ENCODE measurements around the gene GON7.
"Not testable (repeated sequence)": the region's sequence is repeated elsewhere in the genome, so short reads cannot be mapped to it uniquely, and the experiment has no call there.

GON7 gene

GRCh38 chr14:93183596-93184317 lies 23.1 kb downstream of the GON7 start:
- H3K27ac ChIP-seq (ENCODE audit: low read length), result peak overlapping the region; percentile 96
- peaks cover 32% of the 10 kb centered on the region for H4K20me1 ChIP-seq (ENCODE audit: insufficient read depth, low read length)
- ATAC-seq (ENCODE audit: insufficient read depth, low read depth) (no peak), DNase-seq (peak; percentile 32)
- H3K4me3 ChIP-seq (ENCODE audit: low read depth in 1 of 2, low read length in 2 of 2), result peak overlapping the region; percentile 85 to 99
- TF ChIP-seq CTCF (IDR thresholded peaks at IDR 0.05; ENCODE audit: borderline replicate concordance, extremely low read depth, low read length, poor library complexity, severe bottlenecking) (no peak), EZH2 (IDR thresholded peaks at IDR 0.05; ENCODE audit: borderline replicate concordance, low read depth, low read length, severe bottlenecking) (no peak)
- H2AFZ ChIP-seq (ENCODE audit: low read depth, low read length), result peak overlapping the region; percentile 95
- H3K4me2 ChIP-seq (ENCODE audit: insufficient read depth, low read length), result peak overlapping the region; percentile 78
- H3K27me3 ChIP-seq (ENCODE audit: insufficient read depth, low read length, poor library complexity), result no peaks in the 10 kb centered on the region
- peaks cover 36% of the 10 kb centered on the region for H3K36me3 ChIP-seq (ENCODE audit: insufficient read depth, low read length)
- H3K79me2 ChIP-seq (ENCODE audit: insufficient read depth, low read length), result peaks cover 50% of the 10 kb centered on the region
- peak overlapping the region; percentile 99 for H3K9ac ChIP-seq (ENCODE audit: low read depth, low read length)
- H3K4me1 ChIP-seq (ENCODE audit: insufficient read depth, low read length), result peaks cover 25% of the 10 kb centered on the region
- no peaks in the 10 kb centered on the region for H3K9me3 ChIP-seq (ENCODE audit: insufficient read depth, low read length, severe bottlenecking)

GRCh38 chr14:93175492-93175891 lies 31.4 kb downstream of the GON7 start:
- Histone ChIP-seq H3K36me3 (ENCODE audit: insufficient read depth, low read length) (no peaks in the 10 kb centered on the region), H3K4me1 (ENCODE audit: insufficient read depth, low read length) (no peaks in the 10 kb centered on the region), H4K20me1 (ENCODE audit: insufficient read depth, low read length) (no peaks in the 10 kb centered on the region), H2AFZ (ENCODE audit: low read depth, low read length) (no peak overlapping the region), H3K4me3 (ENCODE audit: low read depth in 1 of 2, low read length in 2 of 2) (no peak overlapping the region), H3K4me2 (ENCODE audit: insufficient read depth, low read length) (no peak overlapping the region), H3K9me3 (ENCODE audit: insufficient read depth, low read length, severe bottlenecking) (no peaks in the 10 kb centered on the region), H3K27me3 (ENCODE audit: insufficient read depth, low read length, poor library complexity) (no peaks in the 10 kb centered on the region), H3K27ac (ENCODE audit: low read length) (no peak overlapping the region), H3K9ac (ENCODE audit: low read depth, low read length) (no peak overlapping the region), H3K79me2 (ENCODE audit: insufficient read depth, low read length) (no peaks in the 10 kb centered on the region)
- ATAC-seq (ENCODE audit: insufficient read depth, low read depth) (no peak), DNase-seq (no peak)
- TF ChIP-seq EZH2 (IDR thresholded peaks at IDR 0.05; ENCODE audit: borderline replicate concordance, low read depth, low read length, severe bottlenecking) (no peak), CTCF (IDR thresholded peaks at IDR 0.05; ENCODE audit: borderline replicate concordance, extremely low read depth, low read length, poor library complexity, severe bottlenecking) (no peak)

DNA sequence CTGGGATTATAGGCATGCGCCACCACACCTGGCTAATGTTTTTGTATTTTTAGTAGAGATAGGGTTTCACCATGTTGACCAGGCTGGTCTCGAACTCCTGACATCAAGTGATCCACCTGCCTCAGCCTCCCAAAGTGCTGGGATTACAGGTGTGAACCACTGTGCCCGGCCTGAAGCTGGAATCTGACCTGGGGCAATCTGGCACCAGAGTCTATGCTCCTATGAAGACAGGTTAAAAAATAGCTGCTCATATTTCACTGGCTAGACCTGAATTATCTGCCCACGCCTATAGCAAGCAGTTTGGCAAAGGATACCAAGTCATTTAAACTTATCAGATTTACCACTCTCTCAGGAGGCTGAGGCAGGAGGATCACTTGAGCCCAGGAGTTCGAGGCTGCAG lies 32.1 kb downstream of the GON7 start:
- not testable (repeated sequence) for H2AFZ ChIP-seq (ENCODE audit: low read depth, low read length); H4K20me1 ChIP-seq (ENCODE audit: insufficient read depth, low read length); H3K27me3 ChIP-seq (ENCODE audit: insufficient read depth, low read length, poor library complexity); H3K27ac ChIP-seq (ENCODE audit: low read length); H3K36me3 ChIP-seq (ENCODE audit: insufficient read depth, low read length); H3K9ac ChIP-seq (ENCODE audit: low read depth, low read length); H3K4me2 ChIP-seq (ENCODE audit: insufficient read depth, low read length); H3K9me3 ChIP-seq (ENCODE audit: insufficient read depth, low read length, severe bottlenecking); DNase-seq; H3K79me2 ChIP-seq (ENCODE audit: insufficient read depth, low read length); H3K4me3 ChIP-seq (ENCODE audit: low read depth in 1 of 2, low read length in 2 of 2); ATAC-seq (ENCODE audit: insufficient read depth, low read depth); H3K4me1 ChIP-seq (ENCODE audit: insufficient read depth, low read length)

- Histone ChIP-seq H3K27ac (ENCODE audit: low read length) (no peak overlapping the region), H3K9me3 (ENCODE audit: insufficient read depth, low read length, severe bottlenecking) (no peaks in the 10 kb centered on the region), H4K20me1 (ENCODE audit: insufficient read depth, low read length) (no peaks in the 10 kb centered on the region), H3K4me3 (ENCODE audit: low read depth in 1 of 2, low read length in 2 of 2) (no peak overlapping the region), H3K9ac (ENCODE audit: low read depth, low read length) (no peak overlapping the region), H3K4me1 (ENCODE audit: insufficient read depth, low read length) (no peaks in the 10 kb centered on the region), H3K4me2 (ENCODE audit: insufficient read depth, low read length) (no peak overlapping the region), H3K27me3 (ENCODE audit: insufficient read depth, low read length, poor library complexity) (no peaks in the 10 kb centered on the region), H3K79me2 (ENCODE audit: insufficient read depth, low read length) (no peaks in the 10 kb centered on the region), H3K36me3 (ENCODE audit: insufficient read depth, low read length) (no peaks in the 10 kb centered on the region), H2AFZ (ENCODE audit: low read depth, low read length) (no peak overlapping the region)
- no peak for DNase-seq
- no peak for ATAC-seq (ENCODE audit: insufficient read depth, low read depth)
- TF ChIP-seq EZH2 (IDR thresholded peaks at IDR 0.05; ENCODE audit: borderline replicate concordance, low read depth, low read length, severe bottlenecking) (no peak), CTCF (IDR thresholded peaks at IDR 0.05; ENCODE audit: borderline replicate concordance, extremely low read depth, low read length, poor library complexity, severe bottlenecking) (no peak)
These were observed 32.9 kb downstream of the GON7 start for GRCh38 chr14:93173943-93174395.

Measured in DND-41 (cell line).